ENCODE measurements around the gene COL24A1. TPM values are rescaled to one million over a fixed set of nuclear protein-coding genes. Genes with fewer than 3 reads are reported as not detected.
"Not testable (repeated sequence)": the region's sequence is repeated elsewhere in the genome, so short reads cannot be mapped to it uniquely, and the experiment has no call there.

Gene COL24A1
- total RNA-seq, 1 experiment from 2014 or later: 1.1 TPM

GRCh38 chr1:86114236-86114635 is 42.3 kb downstream of the COL24A1 start (continued):
- TF ChIP-seq PRDM15 (CRISPR knock-in tag; IDR thresholded peaks at IDR 0.05): no peak
- TF ChIP-seq RORB (CRISPR knock-in tag; IDR thresholded peaks at IDR 0.05): no peak
- TF ChIP-seq FOXP4 (CRISPR knock-in tag; IDR thresholded peaks at IDR 0.05): no peak
- TF ChIP-seq RELA (CRISPR knock-in tag; IDR thresholded peaks at IDR 0.05; ENCODE audit: borderline replicate concordance): no peak
- no peak for TF ChIP-seq USF1 (CRISPR knock-in tag; IDR thresholded peaks at IDR 0.05)
- TF ChIP-seq ZNF671 (CRISPR knock-in tag; IDR thresholded peaks at IDR 0.05): no peak
- TF ChIP-seq GABPB1 (CRISPR knock-in tag; IDR thresholded peaks at IDR 0.05): no peak
- TF ChIP-seq NR1H2 (CRISPR knock-in tag; IDR thresholded peaks at IDR 0.05): no peak

- POLR2A ChIA-PET; H3K4me3 Mint-ChIP-seq; ATAC-seq; H3K36me3 Mint-ChIP-seq; DNase-seq (ENCODE audit: low spot score); H3K9me3 Mint-ChIP-seq; H3K4me1 Mint-ChIP-seq; H3K27me3 Mint-ChIP-seq (ENCODE audit: low read depth); CTCF ChIA-PET; H3K27ac Mint-ChIP-seq: not testable (repeated sequence)
Measured at GRCh38 chr1:86111590-86111989, 45.0 kb downstream of the COL24A1 start.

- 0 out of 2 replicates have a peak, but pooled peaks cover 2% of the 10 kb centered on the region for H3K4me1 Mint-ChIP-seq
- DNase-seq (ENCODE audit: low spot score): no peak
- no peaks in the 10 kb centered on the region; the same call in 1 of the 2 replicates for H3K27me3 Mint-ChIP-seq (ENCODE audit: low read depth)
- ATAC-seq: no peak
- H3K4me3 Mint-ChIP-seq: no peak overlapping the region
- TF ChIP-seq HMGXB4 (CRISPR knock-in tag; IDR thresholded peaks at IDR 0.05) (no peak), SMAD4 (CRISPR knock-in tag; IDR thresholded peaks at IDR 0.05) (no peak), ZMAT4 (CRISPR knock-in tag; IDR thresholded peaks at IDR 0.05) (no peak), ATF2 (CRISPR knock-in tag; IDR thresholded peaks at IDR 0.05; ENCODE audit: borderline replicate concordance, low read depth) (no peak)
- POLR2A ChIA-PET: no interaction called here
- CTCF ChIA-PET: no interaction called here
- H3K9me3 Mint-ChIP-seq: peaks cover 7% of the 10 kb centered on the region
- no peak overlapping the region for H3K27ac Mint-ChIP-seq
- no peaks in the 10 kb centered on the region for H3K36me3 Mint-ChIP-seq
Measured at GRCh38 chr1:86110451-86111129, 46.0 kb downstream of the COL24A1 start.
